Panc1 (cell line): ENCODE data around the gene KDM2B. TPM values are rescaled to one million over a fixed set of nuclear protein-coding genes. Genes with fewer than 3 reads are reported as not detected.

Experiments
- ATAC-seq: fragments of 200-7000 bp; cut with Tn5 transposase; 2 replicates; pipeline ENCODE4 v1.9.1; 2020; ENCODE audit warnings: mild to moderate bottlenecking, moderate library complexity
- BruUV-seq: library from RNA; stranded (reverse); fragments of 400-500 nt; replicated peaks from 2 replicates; lab custom pipeline; 2021; lab: Mats Ljungman, UMichigan
- CTCF ChIA-PET: fragments of 300-600 bp; sonication (Branson Sonifier 250); formaldehyde crosslinking; loops from one replicate; lab custom pipeline; 2022; ENCODE audit warnings: antibody characterized with exemption; lab: Charles Lee
- POLR2A ChIA-PET: fragments of 300-600 bp; sonication (Branson Sonifier 250); formaldehyde crosslinking; loops from one replicate; lab custom pipeline; 2022; ENCODE audit warnings: antibody characterized with exemption; lab: Charles Lee
- DNase-seq: peaks from one replicate; pipeline ENCODE4 v3.0.0-alpha.2; 2010; ENCODE audit warnings: low read depth, low spot score
- H3K27ac ChIP-seq: 2 replicates; pipeline ENCODE4 v1.5.1; 2011; ENCODE audit warnings: mild to moderate bottlenecking, low read length, inconsistent platforms
- H3K27me3 ChIP-seq: fragments of 200-500 bp; sonication (Bioruptor generic); 2 replicates; pipeline ENCODE4 v1.6.0; 2014; ENCODE audit warnings: low read length, inconsistent platforms; ENCODE audit not compliant: control insufficient read depth, insufficient read depth
- H3K36me3 ChIP-seq: fragments of 200-500 bp; sonication (Bioruptor generic); 2 replicates; pipeline ENCODE4 v1.5.1; 2014; ENCODE audit warnings: inconsistent platforms, mild to moderate bottlenecking, low read length, moderate library complexity; ENCODE audit not compliant: control insufficient read depth, insufficient read depth
- H3K4me1 ChIP-seq: 2 replicates; pipeline ENCODE4 v1.5.1; 2011; ENCODE audit warnings: inconsistent platforms, mild to moderate bottlenecking, low read length, moderate library complexity; ENCODE audit not compliant: control insufficient read depth, insufficient read depth
- H3K4me3 ChIP-seq, 2 experiments: 2 replicates each; pipeline ENCODE4 v1.5.1; 2011 to 2012; ENCODE audit warnings: low read depth in 2 of 2, low read length in 2 of 2, mild to moderate bottlenecking in 2 of 2, inconsistent platforms in 1 of 2, moderate library complexity in 1 of 2
- H3K9me3 ChIP-seq: fragments of 200-500 bp; sonication (Bioruptor generic); 2 replicates; pipeline ENCODE4 v1.5.1; 2014; ENCODE audit warnings: low read depth, mild to moderate bottlenecking, inconsistent platforms, low read length, moderate library complexity; ENCODE audit not compliant: control insufficient read depth, insufficient read depth
- CTCF ChIP-seq: fragments of 450-650 bp; IDR thresholded peaks from 2 replicates; pipeline ENCODE4 v1.5.1; 2017; ENCODE audit warnings: mild to moderate bottlenecking
- POLR2AphosphoS5 ChIP-seq: IDR thresholded peaks from 2 replicates; pipeline ENCODE4 v1.6.1; 2012; ENCODE audit warnings: mild to moderate bottlenecking, low read depth, low read length, moderate library complexity
- REST ChIP-seq, 2 experiments: IDR thresholded peaks; 2 replicates each; pipeline ENCODE4 v1.6.1; 2011 to 2012; ENCODE audit warnings: low read depth in 2 of 2, control low read depth in 1 of 2, low read length in 1 of 2, mild to moderate bottlenecking in 1 of 2, moderate library complexity in 1 of 2; ENCODE audit not compliant: insufficient read depth in 1 of 2
- SIN3A ChIP-seq: IDR thresholded peaks from 2 replicates; pipeline ENCODE4 v1.6.1; 2012; ENCODE audit warnings: low read depth, mild to moderate bottlenecking, low read length, moderate library complexity, borderline replicate concordance; ENCODE audit not compliant: insufficient read depth
- TCF7L2 ChIP-seq: IDR thresholded peaks from 2 replicates; pipeline ENCODE4 v1.6.1; 2011; ENCODE audit warnings: mild to moderate bottlenecking, low read depth, low read length, inconsistent platforms
- in situ Hi-C: cut with HindIII; loops from 2 replicates; pipeline ENCODE4 v1.10.0; 2016; ENCODE audit warnings: low sequenced_read_pairs, low pct_unique_long_range_greater_than_20kb
- intact Hi-C: fragments of 100-400 bp; cut with micrococcal nuclease; formaldehyde crosslinking; loops from one replicate; pipeline ENCODE4 v1.10.0; 2022; ENCODE audit not compliant: unreplicated experiment
- total RNA-seq: library from RNA; stranded (reverse); gene quantifications from one replicate; pipeline ENCODE4 v1.2.1, GENCODE V29; 2021; ENCODE audit not compliant: unreplicated experiment

KDM2B gene
- total RNA-seq, 1 experiment from 2014 or later = 27.5 TPM

- H3K27me3 ChIP-seq = no peaks in the 10 kb centered on the region
- H3K36me3 ChIP-seq = no peaks in the 10 kb centered on the region
- ChIA-PET CTCF (interaction anchor here (0.6 to 1.1 kb wide), 4 partner anchors 12 to 314 kb away, joined by 3 to 14 read pairs (median 4); no protein-coding TSS in a partner anchor), POLR2A (no interaction called here)
- H3K4me3 ChIP-seq = no peak overlapping the region
- intact Hi-C loops (no loop called here), in situ Hi-C loops (no loop called here)
- no peaks in the 10 kb centered on the region for H3K9me3 ChIP-seq
- BruUV-seq = no TSS peak
- DNase-seq (no peak), ATAC-seq (no peak)
- peaks cover 17% of the 10 kb centered on the region for H3K4me1 ChIP-seq
- no peak overlapping the region for H3K27ac ChIP-seq
- TF ChIP-seq REST (IDR thresholded peaks at IDR 0.05; ENCODE audit: insufficient read depth in 1 of 2, low read depth in 2 of 2, low read length in 1 of 2) = no peak
- no peak for TF ChIP-seq SIN3A
- TF ChIP-seq TCF7L2 = no peak
- TF ChIP-seq CTCF = no peak
- TF ChIP-seq POLR2AphosphoS5 = no peak
Observed at GRCh38 chr12:121576851-121577391, 3.9 kb downstream of the KDM2B start.

- no peaks in the 10 kb centered on the region for H3K27me3 ChIP-seq
- ChIA-PET POLR2A (no interaction called here), CTCF (interaction anchor here (0.6 to 1.1 kb wide), 4 partner anchors 11 to 315 kb away, joined by 3 to 5 read pairs (median 4); no protein-coding TSS in a partner anchor)
- H3K4me3 ChIP-seq = no peak overlapping the region
- no peaks in the 10 kb centered on the region for H3K36me3 ChIP-seq
- BruUV-seq = no TSS peak
- intact Hi-C loops (no loop called here), in situ Hi-C loops (no loop called here)
- no peaks in the 10 kb centered on the region for H3K9me3 ChIP-seq
- DNase-seq (no peak), ATAC-seq (no peak)
- H3K27ac ChIP-seq = no peak overlapping the region
- TF ChIP-seq SIN3A = no peak
- TF ChIP-seq CTCF = no peak
- no peak for TF ChIP-seq POLR2AphosphoS5
- no peak for TF ChIP-seq REST (IDR thresholded peaks at IDR 0.05; ENCODE audit: insufficient read depth in 1 of 2, low read depth in 2 of 2, low read length in 1 of 2)
- H3K4me1 ChIP-seq = peaks cover 11% of the 10 kb centered on the region
Observed at GRCh38 chr12:121575952-121576625, 4.7 kb downstream of the KDM2B start.
